ENCODE data around the gene CPNE7.

- TF ChIP-seq CHD2 (IDR thresholded peaks at IDR 0.05; ENCODE audit: low read length): no peak
- no peak for TF ChIP-seq POLR2AphosphoS5 (IDR thresholded peaks at IDR 0.05; ENCODE audit: low read depth, low read length)
- TF ChIP-seq, protein P1, sequence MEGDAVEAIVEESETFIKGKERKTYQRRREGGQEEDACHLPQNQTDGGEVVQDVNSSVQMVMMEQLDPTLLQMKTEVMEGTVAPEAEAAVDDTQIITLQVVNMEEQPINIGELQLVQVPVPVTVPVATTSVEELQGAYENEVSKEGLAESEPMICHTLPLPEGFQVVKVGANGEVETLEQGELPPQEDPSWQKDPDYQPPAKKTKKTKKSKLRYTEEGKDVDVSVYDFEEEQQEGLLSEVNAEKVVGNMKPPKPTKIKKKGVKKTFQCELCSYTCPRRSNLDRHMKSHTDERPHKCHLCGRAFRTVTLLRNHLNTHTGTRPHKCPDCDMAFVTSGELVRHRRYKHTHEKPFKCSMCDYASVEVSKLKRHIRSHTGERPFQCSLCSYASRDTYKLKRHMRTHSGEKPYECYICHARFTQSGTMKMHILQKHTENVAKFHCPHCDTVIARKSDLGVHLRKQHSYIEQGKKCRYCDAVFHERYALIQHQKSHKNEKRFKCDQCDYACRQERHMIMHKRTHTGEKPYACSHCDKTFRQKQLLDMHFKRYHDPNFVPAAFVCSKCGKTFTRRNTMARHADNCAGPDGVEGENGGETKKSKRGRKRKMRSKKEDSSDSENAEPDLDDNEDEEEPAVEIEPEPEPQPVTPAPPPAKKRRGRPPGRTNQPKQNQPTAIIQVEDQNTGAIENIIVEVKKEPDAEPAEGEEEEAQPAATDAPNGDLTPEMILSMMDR (IDR thresholded peaks at IDR 0.05; ENCODE audit: control extremely low read depth in 1 of 3, insufficient read depth in 1 of 3, low read depth in 1 of 3, low read length in 3 of 3): no peak
- no peak for TF ChIP-seq MAFK (IDR thresholded peaks at IDR 0.05; ENCODE audit: low read depth, low read length)
- TF ChIP-seq RFX5 (IDR thresholded peaks at IDR 0.05; ENCODE audit: borderline replicate concordance, low read depth, low read length): no peak
- no peak for TF ChIP-seq EP300 (IDR thresholded peaks at IDR 0.05; ENCODE audit: borderline replicate concordance in 1 of 2, low read depth in 2 of 2, low read length in 2 of 2)
- TF ChIP-seq SIRT6 (IDR thresholded peaks at IDR 0.05; ENCODE audit: low read length): no peak
- TF ChIP-seq RNF2 (IDR thresholded peaks at IDR 0.05; ENCODE audit: borderline replicate concordance, low read depth, low read length, missing control alignments, poor library complexity, severe bottlenecking): no peak
- no peak for TF ChIP-seq JUN (IDR thresholded peaks at IDR 0.05; ENCODE audit: low read depth, low read length)
- TF ChIP-seq HDAC6 (IDR thresholded peaks at IDR 0.05; ENCODE audit: low read depth, low read length): no peak
Measured at GRCh38 chr16:89636663-89637062, 61.1 kb downstream of the CPNE7 start.

All from H1 (cell line).